Uterus (tissue), 2 donors: ENCODE data around the gene C1QTNF4.

Experiments used
- POLR2A ChIP-seq, 2 donors: fragments of 450-650 bp; IDR thresholded peaks; one replicate each; pipeline ENCODE4 v1.6.1; 2016; ENCODE audit warnings: antibody characterized with exemption in 2 of 2, mild to moderate bottlenecking in 1 of 2, moderate library complexity in 1 of 2
- TF ChIP-seq, protein P1 (sequence below), 4 experiments: fragments of 200-600 bp in 2 of 4; fragments of 450-650 bp in 2 of 4; sonication (generic) in 2 of 4; IDR thresholded peaks; one replicate each; pipeline ENCODE4 v1.5.1; 2016 to 2019; ENCODE audit warnings: antibody characterized with exemption in 4 of 4, mild to moderate bottlenecking in 2 of 4, moderate library complexity in 1 of 4

DNA sequence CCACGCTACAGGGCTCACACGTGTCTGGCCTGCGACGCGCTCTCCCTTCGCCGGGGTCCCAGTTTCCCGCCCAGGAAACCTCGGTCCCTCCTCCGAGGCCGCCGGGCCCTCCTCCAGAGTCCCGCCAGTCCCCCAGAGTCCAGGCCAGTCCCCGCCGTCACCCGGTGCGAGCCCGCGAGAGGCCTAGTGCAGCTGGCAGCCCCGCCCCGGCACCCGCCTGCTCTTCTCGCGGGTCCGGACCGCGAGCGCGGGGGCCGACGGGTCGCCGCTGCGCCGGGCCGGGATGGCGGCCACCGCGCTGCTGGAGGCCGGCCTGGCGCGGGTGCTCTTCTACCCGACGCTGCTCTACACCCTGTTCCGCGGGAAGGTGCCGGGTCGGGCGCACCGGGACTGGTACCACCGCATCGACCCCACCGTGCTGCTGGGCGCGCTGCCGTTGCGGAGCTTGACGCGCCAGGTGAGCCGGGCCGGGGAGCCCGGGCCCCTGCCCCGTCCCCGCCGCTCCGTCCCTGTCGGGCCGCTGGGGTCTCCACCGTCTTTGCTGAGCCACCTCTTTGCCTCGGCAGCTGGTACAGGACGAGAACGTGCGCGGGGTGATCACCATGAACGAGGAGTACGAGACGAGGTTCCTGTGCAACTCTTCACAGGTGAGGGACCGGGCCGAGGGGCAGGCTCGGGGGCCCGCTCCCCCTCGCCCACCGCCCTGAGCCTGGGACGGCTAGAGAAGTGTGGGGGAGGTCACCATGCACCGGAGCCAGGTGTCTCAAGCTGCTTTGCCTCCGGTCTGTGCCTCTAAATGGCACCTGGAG is 28.7 kb downstream of the C1QTNF4 start, which contains the start of gene PTPMT1:
- TF ChIP-seq, protein P1, sequence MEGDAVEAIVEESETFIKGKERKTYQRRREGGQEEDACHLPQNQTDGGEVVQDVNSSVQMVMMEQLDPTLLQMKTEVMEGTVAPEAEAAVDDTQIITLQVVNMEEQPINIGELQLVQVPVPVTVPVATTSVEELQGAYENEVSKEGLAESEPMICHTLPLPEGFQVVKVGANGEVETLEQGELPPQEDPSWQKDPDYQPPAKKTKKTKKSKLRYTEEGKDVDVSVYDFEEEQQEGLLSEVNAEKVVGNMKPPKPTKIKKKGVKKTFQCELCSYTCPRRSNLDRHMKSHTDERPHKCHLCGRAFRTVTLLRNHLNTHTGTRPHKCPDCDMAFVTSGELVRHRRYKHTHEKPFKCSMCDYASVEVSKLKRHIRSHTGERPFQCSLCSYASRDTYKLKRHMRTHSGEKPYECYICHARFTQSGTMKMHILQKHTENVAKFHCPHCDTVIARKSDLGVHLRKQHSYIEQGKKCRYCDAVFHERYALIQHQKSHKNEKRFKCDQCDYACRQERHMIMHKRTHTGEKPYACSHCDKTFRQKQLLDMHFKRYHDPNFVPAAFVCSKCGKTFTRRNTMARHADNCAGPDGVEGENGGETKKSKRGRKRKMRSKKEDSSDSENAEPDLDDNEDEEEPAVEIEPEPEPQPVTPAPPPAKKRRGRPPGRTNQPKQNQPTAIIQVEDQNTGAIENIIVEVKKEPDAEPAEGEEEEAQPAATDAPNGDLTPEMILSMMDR (IDR thresholded peaks at IDR 0.05), result no peak
- TF ChIP-seq POLR2A (IDR thresholded peaks at IDR 0.05), result peak in 1 of 2 donors; percentile 27
